WTC11 (cell line): ENCODE measurements around the gene TRAPPC10.

ENCODE experiments used
- AFF4 ChIP-seq: sonication (generic); formaldehyde crosslinking; IDR thresholded peaks from 2 replicates; pipeline ENCODE4 v1.8.1; 2023; ENCODE audit warnings: mild to moderate bottlenecking, missing genetic modification reagents, borderline replicate concordance
- ATF3 ChIP-seq: sonication (generic); formaldehyde crosslinking; conservative IDR thresholded peaks from 2 replicates; pipeline ENCODE4 v1.8.1; 2022; ENCODE audit warnings: mild to moderate bottlenecking, missing genetic modification reagents
- CREB1 ChIP-seq: sonication (generic); formaldehyde crosslinking; IDR thresholded peaks from 2 replicates; pipeline ENCODE4 v1.8.0; 2023; ENCODE audit warnings: mild to moderate bottlenecking, missing genetic modification reagents
- CTCF ChIP-seq: fragments of 200-600 bp; IDR thresholded peaks from 2 replicates; pipeline ENCODE4 v1.8.0; 2022; ENCODE audit warnings: antibody characterized with exemption
- GABPB1 ChIP-seq: sonication (generic); formaldehyde crosslinking; IDR thresholded peaks from 2 replicates; pipeline ENCODE4 v1.8.1; 2023; ENCODE audit warnings: mild to moderate bottlenecking, missing genetic modification reagents
- MAX ChIP-seq: sonication (generic); formaldehyde crosslinking; IDR thresholded peaks from 2 replicates; pipeline ENCODE4 v1.8.0; 2022; ENCODE audit warnings: mild to moderate bottlenecking, missing genetic modification reagents
- NFE2L1 ChIP-seq: sonication (generic); formaldehyde crosslinking; IDR thresholded peaks from 2 replicates; pipeline ENCODE4 v1.8.1; 2023; ENCODE audit warnings: missing genetic modification reagents
- STAT6 ChIP-seq: sonication (generic); formaldehyde crosslinking; conservative IDR thresholded peaks from 2 replicates; pipeline ENCODE4 v1.8.1; 2023; ENCODE audit warnings: mild to moderate bottlenecking, low read depth, missing genetic modification reagents, moderate library complexity
- ZNF121 ChIP-seq: sonication (generic); formaldehyde crosslinking; IDR thresholded peaks from 2 replicates; pipeline ENCODE4 v1.8.0; 2023; ENCODE audit warnings: missing genetic modification reagents
- ZNF317 ChIP-seq: sonication (generic); formaldehyde crosslinking; IDR thresholded peaks from 2 replicates; pipeline ENCODE4 v1.8.1; 2023; ENCODE audit warnings: low read depth, mild to moderate bottlenecking, moderate library complexity, missing genetic modification reagents, borderline replicate concordance
- TF ChIP-seq, protein P1 (sequence below): sonication (generic); formaldehyde crosslinking; IDR thresholded peaks from 2 replicates; pipeline ENCODE4 v1.8.1; 2023; ENCODE audit warnings: mild to moderate bottlenecking, missing genetic modification reagents, moderate library complexity

DNA sequence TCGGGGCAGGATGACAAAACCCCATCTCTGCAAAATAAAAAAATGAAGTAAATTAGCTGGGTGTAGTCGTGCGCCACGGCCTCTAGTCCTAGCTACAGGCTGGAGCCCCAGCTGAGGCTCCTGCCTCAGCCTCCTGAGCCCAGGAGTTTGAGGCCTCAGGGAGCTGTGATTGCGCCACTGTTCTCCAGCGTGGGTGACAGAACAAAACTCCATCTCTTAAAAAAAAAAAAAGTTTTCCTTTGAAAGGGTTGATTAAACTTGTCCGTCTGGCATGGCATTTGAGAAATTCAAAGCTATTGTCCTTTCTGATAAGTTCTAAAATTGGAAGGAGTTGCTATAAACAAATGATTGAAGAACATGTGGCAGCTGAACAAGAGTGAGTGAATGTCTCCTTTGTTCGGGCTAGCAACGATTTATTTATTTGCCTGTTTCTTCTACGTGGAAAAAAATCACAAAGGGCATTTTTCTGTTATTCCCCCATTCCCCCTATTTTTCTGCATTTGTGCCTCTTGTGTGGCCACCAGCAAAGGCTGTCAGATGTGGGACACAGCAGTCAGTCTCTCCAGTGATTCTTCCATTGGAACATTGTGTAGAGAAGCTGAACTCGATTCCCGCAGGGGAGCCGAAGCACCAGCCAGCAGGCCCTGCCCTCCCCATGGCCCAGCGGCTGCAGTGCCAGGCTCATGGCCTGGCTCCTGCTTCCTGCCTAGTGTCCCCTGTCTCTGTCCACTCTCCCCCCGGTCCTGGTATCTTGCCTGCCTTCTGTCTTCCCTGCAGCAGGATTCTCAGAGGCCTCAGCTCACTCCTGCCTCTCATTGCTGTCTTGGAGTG, 73.6 kb downstream of the TRAPPC10 start:
- TF ChIP-seq AFF4 (CRISPR knock-in tag) (no peak), STAT6 (CRISPR knock-in tag) (no peak), CTCF (no peak), ATF3 (CRISPR knock-in tag) (no peak), MAX (no peak), NFE2L1 (CRISPR knock-in tag) (no peak), CREB1 (CRISPR knock-in tag) (no peak), GABPB1 (CRISPR knock-in tag) (no peak), ZNF121 (CRISPR knock-in tag) (no peak), ZNF317 (CRISPR knock-in tag) (no peak)
- TF ChIP-seq, protein P1, sequence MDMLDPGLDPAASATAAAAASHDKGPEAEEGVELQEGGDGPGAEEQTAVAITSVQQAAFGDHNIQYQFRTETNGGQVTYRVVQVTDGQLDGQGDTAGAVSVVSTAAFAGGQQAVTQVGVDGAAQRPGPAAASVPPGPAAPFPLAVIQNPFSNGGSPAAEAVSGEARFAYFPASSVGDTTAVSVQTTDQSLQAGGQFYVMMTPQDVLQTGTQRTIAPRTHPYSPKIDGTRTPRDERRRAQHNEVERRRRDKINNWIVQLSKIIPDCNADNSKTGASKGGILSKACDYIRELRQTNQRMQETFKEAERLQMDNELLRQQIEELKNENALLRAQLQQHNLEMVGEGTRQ = no peak
